Fibroblast of upper back skin (primary cell): ENCODE measurements around the gene NOS2.
"Not testable (repeated sequence)": the region's sequence is repeated elsewhere in the genome, so short reads cannot be mapped to it uniquely, and the experiment has no call there.

Experiments used
- DNase-seq: peaks from one replicate; pipeline ENCODE4 v3.0.0-alpha.2; 2013

NOS2 gene

DNA sequence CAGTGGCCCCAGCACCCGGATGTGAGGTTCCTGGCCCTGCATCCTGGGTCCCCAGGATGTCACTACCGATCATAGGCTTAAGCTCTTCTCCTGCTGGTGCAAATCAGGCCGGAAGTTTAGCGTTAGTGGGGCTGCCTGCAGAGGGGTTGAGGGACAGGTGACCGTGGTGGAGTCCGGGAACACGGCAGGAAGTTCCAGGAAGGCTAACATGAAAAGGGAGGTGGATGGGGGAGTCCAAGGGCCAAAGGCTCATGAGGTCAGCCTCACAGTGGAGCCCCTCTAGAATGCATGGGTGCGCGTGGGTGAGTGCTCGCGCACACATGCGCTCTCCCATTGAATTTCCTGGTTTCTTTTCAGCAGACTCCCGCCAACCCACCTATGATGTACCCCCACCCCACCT is 46.6 kb downstream of the NOS2 start:
- DNase-seq, result not testable (repeated sequence)

DNA sequence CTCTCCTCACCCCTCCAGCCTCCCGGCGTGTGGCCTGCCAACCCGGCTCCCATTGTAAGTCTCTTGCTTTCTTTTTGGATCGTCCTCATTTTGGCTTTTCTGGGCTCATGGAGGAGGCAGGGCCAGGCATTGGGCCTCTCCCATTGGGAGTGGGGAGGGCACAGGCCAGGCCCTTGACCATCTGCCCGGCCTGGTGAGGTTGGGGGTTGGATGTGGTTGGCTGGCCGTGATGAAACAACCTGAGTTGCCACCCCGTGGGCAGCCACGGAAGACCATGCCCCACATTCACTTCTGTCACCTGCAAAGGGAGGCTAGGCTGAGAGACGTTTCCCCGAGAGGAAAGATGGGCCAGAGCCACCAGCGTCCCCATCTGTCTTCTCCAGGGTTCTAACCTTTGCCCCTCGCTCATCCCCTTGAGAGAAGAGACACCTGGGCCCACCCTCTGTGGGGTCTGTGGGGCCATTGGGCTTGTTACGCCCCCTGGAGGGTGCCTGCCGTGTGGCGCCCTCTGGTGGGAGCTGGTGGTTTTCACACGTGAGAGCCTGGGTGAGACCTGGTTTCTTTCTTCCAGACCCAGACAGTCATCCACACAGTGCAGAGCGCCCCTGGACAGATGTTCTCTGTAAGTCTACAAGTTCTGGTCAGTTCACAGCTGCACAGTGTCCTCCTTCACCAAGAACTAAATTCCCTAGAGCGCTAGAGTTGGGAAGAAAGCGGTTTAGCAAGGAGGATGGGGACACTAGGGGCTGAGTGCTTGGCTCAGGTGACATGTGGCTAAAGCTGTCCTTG is 47.3 kb downstream of the NOS2 start:
- not testable (repeated sequence) for DNase-seq

DNA sequence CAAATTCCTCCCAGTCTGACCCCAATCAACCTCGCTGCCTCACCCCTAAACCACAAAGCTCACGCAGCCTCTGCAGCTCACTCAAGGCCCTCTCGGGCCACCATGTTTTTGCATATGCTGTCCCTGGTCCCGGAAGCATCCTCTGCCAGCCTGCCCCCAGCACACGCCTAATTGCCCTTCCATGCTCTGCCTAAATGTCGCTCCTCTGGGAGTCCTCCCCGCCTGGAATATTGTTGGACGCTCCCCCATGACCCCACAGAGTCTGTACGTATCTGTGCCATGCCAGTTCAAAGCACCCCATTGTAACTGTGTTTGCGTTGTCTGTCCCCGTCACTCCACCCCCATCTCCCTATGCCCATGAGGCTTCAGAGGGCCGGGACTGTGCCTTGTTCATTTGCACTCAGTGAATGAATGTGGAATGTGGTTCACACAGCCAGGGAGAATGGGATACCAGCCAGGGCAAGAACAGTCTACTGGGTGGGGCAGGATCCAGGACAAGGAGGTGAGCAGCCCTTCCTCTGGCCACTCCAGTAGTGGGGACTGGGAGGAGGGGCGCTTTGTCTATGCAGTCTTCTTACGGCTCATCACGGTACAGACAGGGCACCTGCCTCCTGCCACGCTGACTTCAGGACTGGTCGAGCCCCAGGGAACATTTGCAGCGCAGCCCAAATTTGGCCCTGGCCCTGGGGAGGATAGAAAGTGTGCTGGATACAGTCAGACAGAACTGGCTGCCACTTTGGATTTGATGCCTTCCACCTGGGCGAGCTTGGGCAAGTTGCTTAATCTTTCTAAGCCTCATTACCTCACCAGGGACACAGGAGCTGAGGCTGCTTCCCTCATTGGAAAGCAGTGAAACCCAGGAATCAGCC is 48.5 kb downstream of the NOS2 start:
- no peak for DNase-seq

DNA sequence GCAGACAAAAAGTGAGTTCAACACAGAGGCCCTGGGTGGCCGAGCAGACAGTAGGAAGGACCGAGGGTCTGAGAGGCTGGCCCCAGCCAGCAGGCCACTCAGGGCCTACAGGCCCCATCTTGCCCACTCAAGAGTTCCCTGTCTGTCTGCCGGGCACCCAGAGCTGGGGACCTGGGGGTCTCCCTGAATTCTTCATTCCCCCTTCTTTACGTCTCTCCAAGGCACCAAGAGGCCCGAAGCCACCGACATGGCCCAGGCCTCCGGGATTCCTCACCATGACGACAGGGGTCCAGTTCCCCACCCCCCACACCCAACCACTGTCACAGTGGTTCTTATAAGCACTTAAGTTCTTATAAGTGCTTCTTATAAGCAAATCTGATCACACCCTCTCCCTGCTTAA is 49.2 kb downstream of the NOS2 start:
- DNase-seq, result no peak

DNA sequence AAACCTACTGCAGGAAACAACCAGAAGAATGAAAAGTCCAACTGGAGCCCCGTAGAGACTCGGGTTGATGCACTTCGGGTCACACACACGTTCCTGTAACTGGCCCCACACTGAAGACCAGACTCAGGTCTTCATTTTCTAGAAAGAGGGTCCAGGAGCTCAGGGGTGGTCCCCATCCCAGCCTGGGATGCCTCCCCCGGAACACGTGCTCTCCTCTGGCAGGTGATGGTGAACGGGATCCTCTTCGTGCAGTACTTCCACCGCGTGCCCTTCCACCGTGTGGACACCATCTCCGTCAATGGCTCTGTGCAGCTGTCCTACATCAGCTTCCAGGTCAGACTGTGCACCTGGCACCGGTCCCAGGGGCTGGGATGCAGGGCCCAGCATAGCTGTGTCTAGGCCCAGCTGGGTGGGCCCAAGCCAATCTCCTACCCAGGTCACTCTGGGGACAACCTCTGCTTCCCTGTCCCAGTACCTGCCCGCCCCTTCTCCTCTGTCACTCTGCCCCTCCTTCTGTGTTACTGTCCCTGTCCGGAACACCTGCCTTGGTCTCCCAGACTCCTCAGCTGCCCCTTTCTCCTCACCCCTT is 50.7 kb downstream of the NOS2 start:
- DNase-seq, result not testable (repeated sequence)

DNA sequence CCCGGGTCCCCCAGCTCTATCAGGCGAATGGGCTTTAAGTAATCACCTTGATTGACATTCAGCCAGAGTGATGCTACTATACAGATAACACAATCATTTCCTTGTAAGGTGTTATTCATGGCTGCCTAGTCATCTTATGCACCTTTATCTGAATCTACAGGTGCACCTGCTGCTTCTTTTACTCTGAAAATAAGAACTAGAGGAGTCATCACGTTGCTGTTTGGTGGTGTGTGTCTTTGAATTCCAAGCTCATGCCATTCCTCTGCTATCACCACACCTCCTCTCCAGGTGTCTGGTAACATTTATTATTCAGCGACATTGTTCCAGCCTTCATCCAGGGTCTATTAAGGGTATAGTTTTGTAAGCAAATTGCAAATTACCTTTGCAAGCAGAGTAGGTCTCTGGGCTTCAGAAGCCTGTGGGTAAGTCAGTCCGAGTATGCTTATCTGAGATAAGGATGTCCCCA is 51.9 kb downstream of the NOS2 start:
- no peak for DNase-seq

DNA sequence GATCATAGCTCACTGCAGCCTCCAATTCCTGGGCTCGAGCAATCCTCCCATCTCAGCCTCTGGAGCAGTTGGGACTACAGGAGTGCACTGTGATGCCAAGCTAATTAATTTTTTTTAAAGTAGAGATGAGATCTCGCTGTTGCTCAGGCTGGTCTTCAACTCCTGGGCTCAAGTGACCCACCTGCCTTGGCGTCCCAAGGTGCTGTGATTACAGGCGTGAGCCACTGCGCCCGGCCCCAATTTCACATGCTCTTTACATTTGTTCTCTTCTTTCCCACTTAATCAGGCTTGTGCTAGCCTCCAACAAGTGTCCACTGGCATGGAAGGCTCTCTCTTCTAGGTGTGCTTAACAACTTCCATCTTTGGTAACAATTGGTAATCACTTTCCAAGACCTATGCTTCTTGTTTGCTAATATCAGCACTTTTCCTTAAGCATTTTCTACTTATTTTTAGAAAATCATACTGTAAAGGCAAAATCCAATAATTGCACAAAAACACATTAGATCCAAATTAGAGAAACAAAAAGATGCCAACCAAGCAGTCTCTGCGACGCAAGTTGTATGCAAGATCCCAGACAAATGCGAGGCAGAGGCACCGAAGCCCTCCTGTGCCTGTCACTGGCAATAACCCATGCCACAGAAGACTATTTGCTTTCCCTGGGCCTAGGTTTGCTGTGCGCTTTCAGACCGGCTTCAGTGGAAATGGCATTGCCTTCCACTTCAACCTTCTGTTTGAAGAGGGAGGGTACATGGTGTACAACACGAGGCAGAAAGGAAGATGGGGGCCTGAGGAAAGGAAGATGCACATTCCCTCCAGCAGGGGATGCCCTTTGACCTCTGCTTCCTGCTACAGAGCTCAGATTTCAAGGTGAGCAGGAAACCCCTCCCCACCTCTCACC is 52.6 kb downstream of the NOS2 start:
- no peak for DNase-seq

DNA sequence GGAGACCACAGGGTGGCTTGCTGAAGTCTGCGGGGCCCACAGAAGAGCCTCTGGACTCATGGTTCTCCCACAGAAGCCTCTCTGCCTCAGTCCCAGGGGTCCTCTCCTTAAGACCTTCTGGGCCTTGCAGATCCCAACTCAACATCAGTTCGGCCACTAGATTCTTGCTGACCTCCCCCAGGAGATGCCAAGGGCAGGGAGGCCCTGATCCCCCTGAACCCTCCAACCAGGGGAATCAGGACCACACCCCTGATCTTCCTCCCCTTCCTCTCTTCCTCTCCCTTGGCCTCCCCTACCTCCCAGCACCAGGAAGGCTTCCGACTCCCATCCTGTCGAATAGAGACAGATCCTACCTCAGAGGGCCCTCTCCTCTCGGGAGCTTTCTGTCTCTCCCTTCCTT is 53.4 kb downstream of the NOS2 start:
- no peak for DNase-seq

DNA sequence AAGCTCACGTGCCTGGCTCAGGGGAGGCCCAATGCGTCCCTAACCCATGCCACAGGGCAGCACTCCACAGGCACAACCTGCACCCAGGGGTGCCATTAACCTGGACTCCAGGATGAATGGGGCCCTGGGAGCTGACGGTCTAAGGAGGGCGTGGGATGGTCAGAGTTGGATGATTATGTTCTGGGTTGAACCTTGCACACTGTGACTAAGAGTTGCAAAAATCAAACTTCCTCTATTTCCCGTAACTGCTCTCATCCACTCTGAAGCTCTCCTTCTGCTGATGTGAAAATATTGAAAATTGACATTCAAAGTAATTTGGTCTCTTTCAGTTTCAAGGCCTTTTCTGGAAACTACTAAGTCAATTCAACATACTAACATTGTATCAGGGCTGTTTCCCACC is 54.0 kb downstream of the NOS2 start:
- DNase-seq, result not testable (repeated sequence)

DNA sequence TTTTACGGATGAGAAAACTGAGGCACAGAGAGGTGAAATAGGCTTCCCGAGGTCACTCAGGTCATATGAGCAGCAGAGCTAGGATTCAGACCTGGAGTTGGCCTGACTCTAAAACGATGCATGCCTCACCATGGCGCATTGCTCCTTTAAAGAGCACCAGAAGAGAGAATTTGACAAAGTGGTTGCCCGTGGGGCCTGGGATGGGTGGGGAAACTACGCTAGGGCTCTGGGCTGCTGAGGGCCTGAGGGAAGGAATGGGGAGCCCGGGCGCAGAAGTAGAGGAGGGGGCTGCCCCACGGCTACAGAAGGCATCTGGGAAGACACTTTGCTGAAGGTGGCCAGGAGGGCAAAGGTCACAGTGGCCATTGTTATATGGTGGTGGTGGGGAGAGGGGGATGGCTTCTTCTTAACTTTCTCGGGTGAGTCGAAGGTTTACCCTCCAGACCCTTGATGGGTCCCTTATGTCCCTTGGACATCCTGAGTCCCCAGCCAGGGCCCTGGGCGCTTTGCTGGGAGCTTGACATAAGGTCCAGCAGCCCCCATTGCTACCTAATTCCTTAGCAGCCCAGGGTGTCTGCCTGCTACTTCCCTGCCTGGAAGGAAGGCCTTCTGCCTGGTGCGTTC is 55.0 kb downstream of the NOS2 start:
- DNase-seq, result not testable (repeated sequence)

DNA sequence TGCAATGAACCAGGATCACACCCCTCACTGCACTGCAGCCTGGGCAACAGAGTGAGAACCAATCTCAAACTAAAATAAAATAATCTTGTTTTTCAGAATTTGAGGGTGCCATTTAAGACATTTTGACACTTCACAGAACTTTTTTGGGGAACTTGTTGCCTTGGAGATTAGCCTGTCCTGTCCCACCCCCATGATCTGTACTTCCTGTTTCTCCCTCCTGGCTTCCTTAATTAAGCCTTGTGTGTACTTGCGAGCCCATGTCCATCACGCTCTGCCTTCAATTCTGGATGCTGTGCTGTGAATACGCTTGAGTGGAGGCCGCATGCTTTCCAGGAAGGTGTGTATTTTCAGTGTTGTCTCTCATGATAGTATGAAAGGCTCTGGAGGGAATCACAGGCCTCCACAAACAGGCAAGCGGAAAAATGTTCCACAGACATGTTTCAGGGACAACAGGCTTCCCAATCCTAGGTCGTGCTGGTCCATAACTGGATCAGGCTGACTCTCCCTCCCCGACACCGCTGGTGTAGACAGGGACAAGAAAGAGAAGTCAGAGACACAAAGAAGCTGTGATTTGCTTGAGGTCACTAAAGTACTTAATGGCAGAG is 56.9 kb downstream of the NOS2 start:
- DNase-seq, result no peak

DNA sequence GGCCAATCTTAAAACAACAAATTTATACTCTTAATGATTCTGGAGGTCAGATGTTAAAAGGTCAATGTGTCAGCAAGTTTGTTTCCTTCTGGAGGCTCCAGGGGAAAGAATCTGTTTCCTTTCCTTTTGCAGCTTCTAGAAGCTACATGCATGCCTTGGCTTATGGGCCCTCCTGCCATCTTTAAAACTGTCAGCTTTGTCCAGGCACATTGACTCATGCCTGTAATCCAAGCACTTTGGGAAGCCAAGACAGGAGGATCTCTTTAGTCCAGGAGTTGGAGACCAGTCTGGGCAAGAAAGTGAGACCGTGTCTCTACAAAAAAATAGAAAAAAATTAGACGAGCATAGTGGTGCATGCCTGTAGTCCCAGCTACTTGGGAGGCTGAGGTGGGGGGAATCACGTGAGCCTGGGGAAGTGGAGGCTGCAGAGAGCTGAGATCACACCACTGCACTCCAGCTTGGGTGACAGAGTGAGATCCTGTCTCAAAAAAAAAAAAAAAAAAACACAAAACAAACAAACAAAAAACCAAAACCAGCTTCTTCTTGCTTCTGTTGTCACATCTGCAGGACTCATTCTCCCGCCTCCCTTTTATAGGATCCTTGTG is 58.3 kb downstream of the NOS2 start:
- no peak for DNase-seq

DNA sequence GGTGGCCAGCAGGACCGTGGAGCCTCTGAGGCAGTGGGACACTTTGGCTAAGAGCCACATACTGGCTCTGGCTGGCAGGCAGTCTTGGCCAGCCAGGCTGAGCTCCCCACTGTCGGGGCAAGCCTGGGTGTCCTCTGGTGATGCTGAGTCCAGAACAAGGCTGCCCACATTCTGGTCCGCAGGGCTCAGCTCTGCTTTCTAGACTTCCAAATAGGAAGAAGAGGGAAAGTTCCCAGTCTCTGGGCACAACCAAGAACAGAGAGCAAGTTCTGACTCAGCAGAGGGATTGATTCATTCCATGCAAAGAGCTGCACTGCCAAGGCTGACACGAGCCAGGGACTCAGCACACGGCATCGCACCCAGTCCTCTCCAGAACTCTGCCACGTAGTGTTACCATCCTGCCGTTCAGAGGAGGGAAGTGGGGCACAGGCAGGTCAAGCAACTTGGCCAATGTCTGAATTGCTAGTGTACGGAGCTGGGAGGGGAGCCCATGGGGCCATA is 58.9 kb downstream of the NOS2 start:
- DNase-seq, result no peak

DNA sequence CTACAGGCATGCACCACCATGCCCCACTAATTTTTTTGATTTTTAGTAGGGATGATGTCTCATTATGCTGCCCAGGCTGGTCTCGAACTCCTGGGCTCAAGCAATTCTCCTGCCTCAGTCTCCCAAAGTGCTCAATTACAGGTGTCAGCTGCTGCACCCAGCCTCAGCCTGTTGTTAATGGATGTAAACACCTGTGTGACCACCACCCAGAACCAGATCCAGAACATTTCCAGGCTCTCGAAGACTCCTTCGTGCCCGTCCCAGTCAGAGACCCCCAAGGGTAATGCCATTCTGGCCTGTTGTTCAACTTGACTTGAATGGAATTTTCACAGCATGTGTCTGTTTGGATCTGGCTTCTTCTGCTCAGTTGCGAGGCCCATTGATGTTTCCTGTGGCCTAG is 59.8 kb downstream of the NOS2 start:
- DNase-seq, result not testable (repeated sequence)

DNA sequence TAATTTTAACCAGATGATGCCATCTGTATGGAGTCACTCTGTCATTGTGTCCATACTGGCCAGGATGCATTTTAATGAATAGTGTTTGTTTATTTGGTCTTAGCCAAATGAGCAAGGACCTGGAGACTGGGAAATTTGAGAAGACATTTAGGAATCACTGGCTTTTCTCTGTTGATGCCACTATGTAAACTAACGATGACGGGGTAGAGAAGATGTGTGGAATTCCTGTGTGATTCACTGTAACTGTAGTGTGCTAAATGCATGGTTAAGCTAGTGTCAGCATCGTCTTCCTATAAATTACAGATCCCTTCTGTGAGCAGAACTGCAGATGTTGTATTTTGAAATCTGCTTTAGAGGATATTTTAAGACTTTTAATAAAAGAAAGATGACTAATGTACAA is 66.6 kb downstream of the NOS2 start:
- DNase-seq, result no peak

DNA sequence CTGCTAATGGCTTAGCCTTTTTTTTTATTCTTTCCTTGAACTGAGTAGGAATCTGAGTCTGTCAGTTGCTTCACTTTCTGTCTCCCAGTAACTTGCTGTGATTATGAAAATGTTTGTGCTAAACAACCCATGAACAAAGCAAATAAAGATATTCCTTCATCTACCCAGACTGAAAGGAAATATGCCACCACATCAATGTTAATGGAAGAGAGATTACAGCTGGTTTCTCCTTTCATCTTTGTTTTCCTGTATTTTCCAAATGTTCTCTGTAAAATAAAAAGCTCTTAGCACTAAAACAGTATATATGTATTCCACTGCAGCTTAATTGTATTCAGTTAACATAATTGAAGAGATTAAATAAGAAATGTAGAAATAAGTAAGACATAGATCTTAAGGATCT is 67.6 kb downstream of the NOS2 start:
- DNase-seq, result not testable (repeated sequence)

DNA sequence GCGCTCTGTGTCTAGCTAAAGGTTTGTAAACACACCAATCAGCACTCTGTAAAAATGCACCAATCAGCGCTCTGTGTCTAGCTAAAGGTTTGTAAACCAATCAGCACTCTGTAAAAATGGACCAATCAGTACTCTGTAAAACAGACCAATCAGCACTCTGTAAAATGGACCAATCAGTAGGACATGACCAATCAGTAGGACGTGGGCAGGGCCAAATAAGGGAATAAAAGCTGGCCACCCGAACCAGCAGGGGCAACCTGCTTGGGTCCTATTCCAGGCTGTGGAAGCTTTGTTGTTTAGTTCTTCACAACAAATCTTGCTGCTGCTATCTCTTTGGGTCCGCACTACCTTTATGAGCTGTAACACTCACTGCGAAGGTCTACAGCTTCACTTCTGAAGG is 74.3 kb downstream of the NOS2 start:
- not testable (repeated sequence) for DNase-seq

DNA sequence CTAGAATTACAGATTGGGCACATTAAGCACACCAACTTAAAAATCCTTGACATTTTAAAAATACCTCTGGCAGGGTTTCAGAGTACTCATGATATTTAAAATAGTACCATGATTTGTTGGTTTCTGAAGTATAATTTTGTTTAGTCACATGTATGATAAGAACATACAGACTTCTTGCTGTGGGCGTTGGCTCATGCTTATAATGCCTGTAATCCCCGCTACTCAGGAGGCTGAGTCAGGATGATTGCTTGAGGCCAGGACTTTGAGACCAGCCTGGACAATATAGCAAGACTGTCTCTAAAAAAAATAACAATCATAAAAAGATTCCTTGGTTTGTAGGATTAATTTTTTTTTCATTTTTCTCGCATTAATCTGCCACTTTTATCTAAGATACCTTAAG is 78.5 kb downstream of the NOS2 start:
- no peak for DNase-seq
